ENCODE data around the gene ABO.
"Not testable (repeated sequence)": the region's sequence is repeated elsewhere in the genome, so short reads cannot be mapped to it uniquely, and the experiment has no call there.

ABO gene

GRCh38 chr9:133273098-133273497, 1.9 kb downstream of the ABO start:
- TF ChIP-seq, protein P1, sequence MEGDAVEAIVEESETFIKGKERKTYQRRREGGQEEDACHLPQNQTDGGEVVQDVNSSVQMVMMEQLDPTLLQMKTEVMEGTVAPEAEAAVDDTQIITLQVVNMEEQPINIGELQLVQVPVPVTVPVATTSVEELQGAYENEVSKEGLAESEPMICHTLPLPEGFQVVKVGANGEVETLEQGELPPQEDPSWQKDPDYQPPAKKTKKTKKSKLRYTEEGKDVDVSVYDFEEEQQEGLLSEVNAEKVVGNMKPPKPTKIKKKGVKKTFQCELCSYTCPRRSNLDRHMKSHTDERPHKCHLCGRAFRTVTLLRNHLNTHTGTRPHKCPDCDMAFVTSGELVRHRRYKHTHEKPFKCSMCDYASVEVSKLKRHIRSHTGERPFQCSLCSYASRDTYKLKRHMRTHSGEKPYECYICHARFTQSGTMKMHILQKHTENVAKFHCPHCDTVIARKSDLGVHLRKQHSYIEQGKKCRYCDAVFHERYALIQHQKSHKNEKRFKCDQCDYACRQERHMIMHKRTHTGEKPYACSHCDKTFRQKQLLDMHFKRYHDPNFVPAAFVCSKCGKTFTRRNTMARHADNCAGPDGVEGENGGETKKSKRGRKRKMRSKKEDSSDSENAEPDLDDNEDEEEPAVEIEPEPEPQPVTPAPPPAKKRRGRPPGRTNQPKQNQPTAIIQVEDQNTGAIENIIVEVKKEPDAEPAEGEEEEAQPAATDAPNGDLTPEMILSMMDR (IDR thresholded peaks at IDR 0.05; ENCODE audit: low read depth, low read length, missing control alignments): no peak
- no peak for DNase-seq (ENCODE audit: low read depth)
- in situ Hi-C loops (cut with HindIII; ENCODE audit: low sequenced_read_pairs): no loop called here
- H3K4me3 ChIP-seq (ENCODE audit: low read depth, low read length): no peak overlapping the region

- no peak for DNase-seq (ENCODE audit: low read depth)
- H3K4me3 ChIP-seq (ENCODE audit: low read depth, low read length): no peak overlapping the region
- in situ Hi-C loops (cut with HindIII; ENCODE audit: low sequenced_read_pairs): no loop called here
- TF ChIP-seq, protein P1 (IDR thresholded peaks at IDR 0.05; ENCODE audit: low read depth, low read length, missing control alignments): no peak
Observed at GRCh38 chr9:133269537-133270362, 5.3 kb downstream of the ABO start.

GRCh38 chr9:133269136-133269535, 5.9 kb downstream of the ABO start:
- DNase-seq (ENCODE audit: low read depth); in situ Hi-C loops (cut with HindIII; ENCODE audit: low sequenced_read_pairs); H3K4me3 ChIP-seq (ENCODE audit: low read depth, low read length): not testable (repeated sequence)

DNA sequence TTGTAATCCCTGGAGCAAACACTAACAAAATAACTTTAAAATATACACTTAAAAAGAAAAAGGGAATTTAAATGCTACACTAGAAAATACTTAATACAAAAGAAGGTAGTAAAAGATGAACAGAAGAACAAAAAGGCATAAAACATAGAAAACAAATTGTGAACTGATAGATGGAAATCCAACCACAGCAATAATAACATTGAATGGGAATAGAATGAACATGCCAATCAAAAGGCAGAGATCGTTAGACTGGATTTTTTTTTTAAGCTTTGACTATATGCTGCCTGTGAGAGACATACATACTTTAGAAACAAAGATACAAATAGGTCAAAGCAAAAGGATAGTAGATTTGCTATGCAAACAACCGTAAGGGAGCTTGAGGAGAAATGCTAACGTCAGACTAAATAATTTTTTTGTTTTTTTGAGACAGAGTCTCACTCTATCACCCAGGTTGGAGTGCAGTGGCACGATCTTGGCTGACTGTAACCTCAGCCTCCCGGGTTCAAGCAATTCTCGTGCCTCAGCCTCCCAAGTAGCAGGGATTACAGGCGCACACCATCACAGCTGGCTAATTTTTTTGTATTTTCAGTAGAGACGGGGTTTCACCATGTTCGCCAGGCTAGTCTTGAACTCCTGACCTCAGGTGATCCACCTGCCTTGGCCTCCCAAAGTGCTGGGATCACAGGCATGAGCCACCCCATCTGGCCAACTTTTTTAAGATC, 6.5 kb downstream of the ABO start:
- no peak for DNase-seq (ENCODE audit: low read depth)
- in situ Hi-C loops (cut with HindIII; ENCODE audit: low sequenced_read_pairs): no loop called here
- TF ChIP-seq, protein P1 (IDR thresholded peaks at IDR 0.05; ENCODE audit: low read depth, low read length, missing control alignments): no peak
- H3K4me3 ChIP-seq (ENCODE audit: low read depth, low read length): no peak overlapping the region

- no peak overlapping the region for H3K4me3 ChIP-seq (ENCODE audit: low read depth, low read length)
- in situ Hi-C loops (cut with HindIII; ENCODE audit: low sequenced_read_pairs): no loop called here
Observed at GRCh38 chr9:133264235-133264764, 10.7 kb downstream of the ABO start.

DNA sequence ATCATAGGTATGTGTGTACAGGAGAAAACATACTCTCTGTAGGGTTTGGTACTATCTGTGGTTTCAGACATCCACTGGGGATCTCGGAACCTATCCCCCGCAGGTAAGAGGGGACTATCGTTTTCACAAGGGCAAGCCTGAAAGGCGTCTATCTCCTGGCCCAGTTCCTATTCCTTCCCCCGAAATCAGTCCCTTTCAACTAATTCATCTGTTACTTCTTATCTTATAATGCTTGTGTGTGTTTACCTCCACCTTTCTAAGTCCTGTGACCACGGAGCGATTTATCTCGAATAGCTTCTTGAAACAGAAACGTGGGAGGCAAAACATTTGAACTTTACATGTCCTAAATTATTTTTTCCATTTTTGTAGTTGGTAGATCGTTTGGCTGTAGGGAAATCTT, 11.4 kb downstream of the ABO start:
- DNase-seq (ENCODE audit: low read depth): no peak
- H3K4me3 ChIP-seq (ENCODE audit: low read depth, low read length): no peak overlapping the region
- TF ChIP-seq, protein P1 (IDR thresholded peaks at IDR 0.05; ENCODE audit: low read depth, low read length, missing control alignments): no peak
- in situ Hi-C loops (cut with HindIII; ENCODE audit: low sequenced_read_pairs): no loop called here

More at GRCh38 chr9:133264235-133264764, 10.7 kb downstream of the ABO start:
- TF ChIP-seq, protein P1 (IDR thresholded peaks at IDR 0.05; ENCODE audit: low read depth, low read length, missing control alignments): no peak
- DNase-seq (ENCODE audit: low read depth): no peak

GRCh38 chr9:133262226-133262625, 12.8 kb downstream of the ABO start:
- in situ Hi-C loops (cut with HindIII; ENCODE audit: low sequenced_read_pairs): no loop called here
- H3K4me3 ChIP-seq (ENCODE audit: low read depth, low read length): no peak overlapping the region
- TF ChIP-seq, protein P1 (IDR thresholded peaks at IDR 0.05; ENCODE audit: low read depth, low read length, missing control alignments): no peak
- DNase-seq (ENCODE audit: low read depth): no peak

Measured in astrocyte of the cerebellum (primary cell).